Thyroid gland (tissue), 4 donors: ENCODE data around the gene SNX21.

Experiments
- CTCF ChIP-seq, 6 experiments: fragments of 200-600 bp in 3 of 6; fragments of 450-650 bp in 3 of 6; sonication (generic) in 3 of 6; IDR thresholded peaks; one replicate each; pipeline ENCODE4 v1.5.1; 2016 to 2019; ENCODE audit warnings: antibody characterized with exemption in 6 of 6, mild to moderate bottlenecking in 2 of 6, inconsistent platforms in 1 of 6, moderate library complexity in 1 of 6
- POLR2A ChIP-seq, 2 donors: fragments of 450-650 bp; IDR thresholded peaks; one replicate each; pipeline ENCODE4 v1.6.1; 2017; ENCODE audit warnings: antibody characterized with exemption in 2 of 2, mild to moderate bottlenecking in 2 of 2, moderate library complexity in 1 of 2

- TF ChIP-seq CTCF (IDR thresholded peaks at IDR 0.05) (no peak), POLR2A (IDR thresholded peaks at IDR 0.05) (no peak)
These were observed 8.0 kb downstream of the SNX21 start for GRCh38 chr20:45841407-45842129.
